Gastrocnemius medialis (tissue), 4 donors: ENCODE measurements around the gene VPS9D1.

Source experiments
- CTCF ChIP-seq, 5 experiments: fragments of 450-650 bp in 3 of 5; fragments of 200-600 bp in 2 of 5; sonication (generic) in 2 of 5; IDR thresholded peaks in 4 of 5; conservative IDR thresholded peaks in 1 of 5; 1 replicate in 4 of 5; 2 replicates in 1 of 5; pipeline ENCODE4 v1.5.1; 2016 to 2019; ENCODE audit warnings: antibody characterized with exemption in 5 of 5, mild to moderate bottlenecking in 3 of 5, moderate library complexity in 3 of 5
- POLR2A ChIP-seq, 2 donors: fragments of 450-650 bp; IDR thresholded peaks; one replicate each; pipeline ENCODE4 v1.6.1; 2017; ENCODE audit warnings: antibody characterized with exemption in 2 of 2, mild to moderate bottlenecking in 2 of 2, moderate library complexity in 2 of 2

- no peak for TF ChIP-seq CTCF (IDR thresholded peaks at IDR 0.05 in 4 of 5, conservative IDR thresholded peaks at IDR 0.05 in 1 of 5)
- no peak for TF ChIP-seq POLR2A (IDR thresholded peaks at IDR 0.05)
Measured at GRCh38 chr16:89672177-89672941, 48.3 kb downstream of the VPS9D1 start.
